ENCODE data around the gene TMPRSS11F. TPM values are rescaled to one million over a fixed set of nuclear protein-coding genes. Genes with fewer than 3 reads are reported as not detected.

TMPRSS11F gene
- total RNA-seq, 4 donors from 2014 or later = not detected

DNA sequence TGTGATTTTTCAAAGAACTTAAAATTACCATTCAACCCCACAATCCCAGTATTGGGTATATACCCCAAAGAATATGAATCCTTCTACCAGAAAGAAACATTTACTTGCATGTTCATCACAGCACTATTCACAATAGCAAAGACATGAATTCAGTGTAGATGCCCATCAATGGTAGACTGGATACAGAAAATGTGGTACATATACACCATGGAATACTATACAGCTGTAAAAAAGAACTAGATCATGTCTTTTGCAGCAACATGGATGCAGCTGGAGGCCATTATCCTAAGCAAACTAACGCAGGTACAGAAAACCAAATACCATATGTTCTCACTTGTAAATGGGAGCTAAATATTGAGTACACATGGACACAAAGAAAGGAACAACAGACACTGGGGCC is 34.1 kb upstream of the TMPRSS11F start:
- DNase-seq (ENCODE audit: low spot score) = no peak
- TF ChIP-seq, protein P1, sequence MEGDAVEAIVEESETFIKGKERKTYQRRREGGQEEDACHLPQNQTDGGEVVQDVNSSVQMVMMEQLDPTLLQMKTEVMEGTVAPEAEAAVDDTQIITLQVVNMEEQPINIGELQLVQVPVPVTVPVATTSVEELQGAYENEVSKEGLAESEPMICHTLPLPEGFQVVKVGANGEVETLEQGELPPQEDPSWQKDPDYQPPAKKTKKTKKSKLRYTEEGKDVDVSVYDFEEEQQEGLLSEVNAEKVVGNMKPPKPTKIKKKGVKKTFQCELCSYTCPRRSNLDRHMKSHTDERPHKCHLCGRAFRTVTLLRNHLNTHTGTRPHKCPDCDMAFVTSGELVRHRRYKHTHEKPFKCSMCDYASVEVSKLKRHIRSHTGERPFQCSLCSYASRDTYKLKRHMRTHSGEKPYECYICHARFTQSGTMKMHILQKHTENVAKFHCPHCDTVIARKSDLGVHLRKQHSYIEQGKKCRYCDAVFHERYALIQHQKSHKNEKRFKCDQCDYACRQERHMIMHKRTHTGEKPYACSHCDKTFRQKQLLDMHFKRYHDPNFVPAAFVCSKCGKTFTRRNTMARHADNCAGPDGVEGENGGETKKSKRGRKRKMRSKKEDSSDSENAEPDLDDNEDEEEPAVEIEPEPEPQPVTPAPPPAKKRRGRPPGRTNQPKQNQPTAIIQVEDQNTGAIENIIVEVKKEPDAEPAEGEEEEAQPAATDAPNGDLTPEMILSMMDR (IDR thresholded peaks at IDR 0.05) = no peak
- ATAC-seq (ENCODE audit: low FRiP score) = no peak

DNA sequence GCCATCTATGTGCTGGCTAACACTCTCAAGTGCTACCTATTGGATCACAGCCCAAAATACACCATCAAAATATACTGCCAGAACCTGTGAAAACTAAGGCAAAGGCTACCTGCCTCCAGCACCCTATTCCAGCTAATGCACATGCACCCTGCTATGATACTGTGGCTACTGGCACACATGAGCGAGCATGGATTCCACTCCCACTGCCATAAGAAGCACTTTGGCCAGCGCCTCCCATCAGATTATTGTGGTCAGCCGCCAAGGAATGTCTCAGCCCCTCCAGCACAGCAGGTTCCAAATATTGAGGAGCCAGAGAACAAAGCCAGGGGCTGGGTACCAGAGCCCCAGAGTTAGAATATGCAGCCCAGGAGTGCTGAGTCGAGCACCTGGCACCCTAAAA is 32.5 kb upstream of the TMPRSS11F start:
- ATAC-seq (ENCODE audit: low FRiP score) (no peak), DNase-seq (ENCODE audit: low spot score) (no peak)
- TF ChIP-seq, protein P1 (IDR thresholded peaks at IDR 0.05) = no peak

DNA sequence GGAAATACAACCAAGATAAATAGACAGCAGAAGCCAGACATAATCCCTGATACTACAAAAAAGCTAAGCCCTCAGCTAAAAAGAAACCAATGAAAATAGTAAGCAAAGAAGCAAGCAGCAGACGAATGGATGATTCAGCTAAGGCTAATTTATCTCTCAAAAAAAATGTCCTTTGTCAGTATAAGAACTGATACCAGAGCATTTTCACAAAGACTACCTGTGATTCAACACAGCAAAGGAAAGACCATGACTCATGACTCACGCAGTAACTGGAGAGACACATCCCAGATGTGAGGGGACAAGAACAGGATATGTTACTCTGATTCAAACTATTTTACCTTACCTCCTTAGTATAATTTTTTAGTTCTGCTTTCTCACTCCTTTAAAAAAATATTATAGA is 22.7 kb upstream of the TMPRSS11F start:
- ATAC-seq (ENCODE audit: low FRiP score) (no peak), DNase-seq (ENCODE audit: low spot score) (no peak)
- TF ChIP-seq, protein P1 (IDR thresholded peaks at IDR 0.05) = no peak

DNA sequence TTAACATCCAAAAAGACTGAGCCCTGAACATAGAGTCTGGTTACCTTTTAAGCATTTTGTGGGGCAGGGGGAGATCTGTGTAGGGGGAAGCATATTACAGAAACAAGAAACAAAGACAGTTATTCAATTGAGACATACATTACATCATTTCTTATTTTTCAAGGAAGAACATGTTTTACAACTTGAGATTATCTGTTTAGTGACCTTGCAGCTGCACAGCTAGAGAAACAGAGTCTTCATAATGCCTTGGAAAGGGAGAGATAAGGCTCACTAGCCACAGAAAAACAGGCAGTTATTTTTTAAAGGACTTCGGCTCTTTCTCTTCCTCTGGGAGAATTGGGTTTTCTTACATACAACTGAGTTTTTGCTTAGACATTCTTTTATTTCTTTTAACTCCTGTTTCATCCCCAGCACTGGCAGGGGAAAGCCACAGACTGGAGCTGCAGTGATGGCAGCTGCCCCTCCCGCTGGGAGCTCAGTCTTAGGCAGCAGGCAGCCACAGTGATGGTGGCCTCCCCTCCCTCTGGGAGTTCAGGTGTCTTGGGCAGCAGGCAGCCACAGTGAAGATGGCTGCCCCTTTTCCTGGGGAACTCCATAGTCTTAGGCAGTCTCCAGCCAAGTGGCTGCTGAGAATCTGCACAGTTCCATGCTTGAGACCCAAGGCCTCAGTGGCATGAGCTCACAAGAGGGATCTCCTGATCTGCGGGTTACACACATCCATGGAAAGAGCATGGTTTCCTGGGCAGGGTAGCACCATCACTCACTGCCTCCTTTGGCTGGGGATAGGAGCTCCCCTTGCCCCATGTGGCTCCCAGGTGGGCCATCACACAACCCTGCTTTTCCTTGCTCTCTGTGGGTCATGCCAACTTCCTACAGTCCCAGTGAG is 19.4 kb upstream of the TMPRSS11F start:
- ATAC-seq (ENCODE audit: low FRiP score) (no peak), DNase-seq (ENCODE audit: low spot score) (no peak)
- TF ChIP-seq, protein P1 (IDR thresholded peaks at IDR 0.05) = no peak

- DNase-seq (ENCODE audit: low spot score) (no peak), ATAC-seq (ENCODE audit: low FRiP score) (no peak)
- TF ChIP-seq, protein P1 (IDR thresholded peaks at IDR 0.05) = no peak
Observed at GRCh38 chr4:68147079-68147478, 17.4 kb upstream of the TMPRSS11F start.

DNA sequence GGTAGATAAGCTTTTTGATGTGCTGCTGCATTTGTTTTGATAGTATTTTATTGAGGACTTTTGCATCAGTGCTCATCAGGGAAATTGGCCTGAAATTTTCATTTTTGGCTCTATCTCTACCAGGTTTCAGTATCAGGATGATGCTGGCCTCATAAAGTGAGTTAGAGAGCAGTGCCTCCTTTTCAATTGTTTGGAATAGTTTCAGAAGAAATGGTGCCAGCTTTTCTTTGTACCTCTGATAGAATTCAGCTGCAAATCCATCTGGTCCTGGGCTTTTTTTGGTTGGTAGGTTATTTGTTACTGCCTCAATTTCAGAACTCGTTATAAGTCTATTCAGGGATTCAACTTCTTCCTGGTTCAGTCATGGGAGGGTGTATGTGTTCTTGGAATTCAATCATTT is 15.6 kb upstream of the TMPRSS11F start:
- TF ChIP-seq, protein P1 (IDR thresholded peaks at IDR 0.05) = no peak
- no peak for DNase-seq (ENCODE audit: low spot score)
- no peak for ATAC-seq (ENCODE audit: low FRiP score)

GRCh38 chr4:68141852-68142251 is 12.2 kb upstream of the TMPRSS11F start:
- ATAC-seq (ENCODE audit: low FRiP score) (no peak), DNase-seq (ENCODE audit: low spot score) (no peak)
- TF ChIP-seq, protein P1 (IDR thresholded peaks at IDR 0.05) = no peak
